ENCODE data around the gene MRPS2.
A peak's percentile ranks its signal among the peaks of the same experiment; 100 is the strongest.
"Not testable (repeated sequence)": the region's sequence is repeated elsewhere in the genome, so short reads cannot be mapped to it uniquely, and the experiment has no call there.

Gene MRPS2

GRCh38 chr9:135514342-135515082, 14.0 kb downstream of the MRPS2 start:
- no peak for DNase-seq (ENCODE audit: low spot score)

GRCh38 chr9:135515083-135515951, 14.8 kb downstream of the MRPS2 start:
- DNase-seq (ENCODE audit: low spot score) = no peak

GRCh38 chr9:135516132-135516860, 15.8 kb downstream of the MRPS2 start:
- no peak for DNase-seq (ENCODE audit: low spot score)

GRCh38 chr9:135517407-135517822, 16.9 kb downstream of the MRPS2 start:
- no peak for DNase-seq (ENCODE audit: low spot score)

GRCh38 chr9:135519179-135519971, 18.9 kb downstream of the MRPS2 start:
- DNase-seq (ENCODE audit: low spot score) = no peak

- no peak for DNase-seq (ENCODE audit: low spot score)
Observed at GRCh38 chr9:135520916-135521607, 20.6 kb downstream of the MRPS2 start, which contains the start of gene LCN1. TSS of gene LCN1 (plus strand) at chr9:135521440. CDS start at chr9:135521498, 58 bp downstream.

GRCh38 chr9:135521608-135522095, 21.2 kb downstream of the MRPS2 start:
- DNase-seq (ENCODE audit: low spot score) = no peak

GRCh38 chr9:135522137-135522877, 21.8 kb downstream of the MRPS2 start:
- no peak for DNase-seq (ENCODE audit: low spot score)

GRCh38 chr9:135522931-135523330, 22.4 kb downstream of the MRPS2 start:
- peak; percentile 39 for DNase-seq (ENCODE audit: low spot score)

- DNase-seq (ENCODE audit: low spot score) = no peak
Observed at GRCh38 chr9:135523521-135524129, 23.1 kb downstream of the MRPS2 start.

GRCh38 chr9:135524130-135524861, 23.8 kb downstream of the MRPS2 start:
- DNase-seq (ENCODE audit: low spot score) = no peak

GRCh38 chr9:135525241-135526088, 25.0 kb downstream of the MRPS2 start:
- no peak for DNase-seq (ENCODE audit: low spot score)

GRCh38 chr9:135526089-135526729, 25.7 kb downstream of the MRPS2 start:
- DNase-seq (ENCODE audit: low spot score) = no peak

GRCh38 chr9:135526730-135527571, 26.5 kb downstream of the MRPS2 start:
- DNase-seq (ENCODE audit: low spot score) = no peak

GRCh38 chr9:135528842-135529435, 28.5 kb downstream of the MRPS2 start:
- not testable (repeated sequence) for DNase-seq (ENCODE audit: low spot score)

- DNase-seq (ENCODE audit: low spot score) = no peak
Observed at GRCh38 chr9:135530146-135530545, 29.7 kb downstream of the MRPS2 start.

All from iPS-NIHi11 (cell line).